GM18870 (cell line): ENCODE results near the gene PTGIS.
"Not testable (repeated sequence)": the region's sequence is repeated elsewhere in the genome, so short reads cannot be mapped to it uniquely, and the experiment has no call there.

Experiments
- ATAC-seq: cut with Tn5 transposase; IDR thresholded peaks from one replicate; pipeline ENCODE4 v1.9.1; 2021; ENCODE audit warnings: moderate library complexity; ENCODE audit not compliant: unreplicated experiment

The PTGIS gene

GRCh38 chr20:49579874-49580812, 12.2 kb upstream of the PTGIS start:
- no peak for ATAC-seq

- no peak for ATAC-seq
These were observed 11.3 kb upstream of the PTGIS start for GRCh38 chr20:49579195-49579594.

- ATAC-seq: no peak
These were observed 10.5 kb upstream of the PTGIS start for GRCh38 chr20:49578436-49578835.

GRCh38 chr20:49575551-49576060, 7.7 kb upstream of the PTGIS start:
- ATAC-seq: no peak

GRCh38 chr20:49573900-49574416, 6.0 kb upstream of the PTGIS start:
- no peak for ATAC-seq

- no peak for ATAC-seq
These were observed 4.9 kb upstream of the PTGIS start for GRCh38 chr20:49572857-49573256.

- no peak for ATAC-seq
These were observed 3.6 kb upstream of the PTGIS start for GRCh38 chr20:49571553-49571835.

GRCh38 chr20:49570828-49571552, 3.1 kb upstream of the PTGIS start:
- no peak for ATAC-seq

- no peak for ATAC-seq
These were observed 2.4 kb upstream of the PTGIS start for GRCh38 chr20:49570161-49570827.

GRCh38 chr20:49569411-49570115, 1.6 kb upstream of the PTGIS start:
- no peak for ATAC-seq

- no peak for ATAC-seq
These were observed 578 bp upstream of the PTGIS start for GRCh38 chr20:49568278-49569151.

GRCh38 chr20:49566401-49567364, 1.3 kb downstream of the PTGIS start:
- ATAC-seq: no peak

GRCh38 chr20:49564991-49565390, 2.9 kb downstream of the PTGIS start:
- not testable (repeated sequence) for ATAC-seq

- ATAC-seq: no peak
These were observed 4.6 kb downstream of the PTGIS start for GRCh38 chr20:49563015-49563980.

- no peak for ATAC-seq
These were observed 5.5 kb downstream of the PTGIS start for GRCh38 chr20:49562311-49563014.

GRCh38 chr20:49561806-49562205, 6.1 kb downstream of the PTGIS start:
- no peak for ATAC-seq

- ATAC-seq: no peak
These were observed 6.7 kb downstream of the PTGIS start for GRCh38 chr20:49561256-49561655.
